PFSK-1 (cell line): ENCODE results near the gene GCN1.

Experiments used
- POLR2AphosphoS5 ChIP-seq: IDR thresholded peaks from 2 replicates; pipeline ENCODE4 v1.6.1; 2012; ENCODE audit warnings: low read depth, mild to moderate bottlenecking, control low read depth, low read length, moderate library complexity
- SIN3A ChIP-seq: IDR thresholded peaks from 2 replicates; pipeline ENCODE4 v1.6.1; 2012; ENCODE audit warnings: mild to moderate bottlenecking, low read length, moderate library complexity, borderline replicate concordance; ENCODE audit not compliant: insufficient read depth

- TF ChIP-seq POLR2AphosphoS5 (no peak), SIN3A (no peak)
These were observed 30.0 kb upstream of the GCN1 start for GRCh38 chr12:120224304-120225199.
